Measurements from ENCODE around the gene CREB5.
"Not testable (repeated sequence)": the region's sequence is repeated elsewhere in the genome, so short reads cannot be mapped to it uniquely, and the experiment has no call there.

CREB5 gene

GRCh38 chr7:28548416-28548815 lies 136.1 kb downstream of the CREB5 start:
- DNase-seq (ENCODE audit: low read depth in 3 of 3): no peak

GRCh38 chr7:28549998-28550397 lies 137.7 kb downstream of the CREB5 start:
- no peak for DNase-seq (ENCODE audit: low read depth in 3 of 3)

GRCh38 chr7:28550580-28551186 lies 138.4 kb downstream of the CREB5 start:
- DNase-seq (ENCODE audit: low read depth in 3 of 3): no peak

GRCh38 chr7:28551331-28551730 lies 139.0 kb downstream of the CREB5 start:
- no peak for DNase-seq (ENCODE audit: low read depth in 3 of 3)

GRCh38 chr7:28551766-28552165 lies 139.4 kb downstream of the CREB5 start:
- DNase-seq (ENCODE audit: low read depth in 3 of 3): not testable (repeated sequence)

GRCh38 chr7:28554802-28555471 lies 142.6 kb downstream of the CREB5 start:
- DNase-seq (ENCODE audit: low read depth in 3 of 3): no peak

- DNase-seq (ENCODE audit: low read depth in 3 of 3): no peak
Observed at GRCh38 chr7:28556025-28556424, 143.7 kb downstream of the CREB5 start.

- DNase-seq (ENCODE audit: low read depth in 3 of 3): no peak
Observed at GRCh38 chr7:28556671-28557070, 144.4 kb downstream of the CREB5 start.

GRCh38 chr7:28558236-28558635 lies 145.9 kb downstream of the CREB5 start:
- DNase-seq (ENCODE audit: low read depth in 3 of 3): no peak

- no peak for DNase-seq (ENCODE audit: low read depth in 3 of 3)
Observed at GRCh38 chr7:28560767-28561166, 148.4 kb downstream of the CREB5 start.

GRCh38 chr7:28564033-28564432 lies 151.7 kb downstream of the CREB5 start:
- no peak for DNase-seq (ENCODE audit: low read depth in 3 of 3)

GRCh38 chr7:28564755-28565374 lies 152.5 kb downstream of the CREB5 start:
- DNase-seq (ENCODE audit: low read depth in 3 of 3): no peak

- no peak for DNase-seq (ENCODE audit: low read depth in 3 of 3)
Observed at GRCh38 chr7:28565980-28566379, 153.7 kb downstream of the CREB5 start.

- no peak for DNase-seq (ENCODE audit: low read depth in 3 of 3)
Observed at GRCh38 chr7:28570113-28570969, 158.0 kb downstream of the CREB5 start.

- no peak for DNase-seq (ENCODE audit: low read depth in 3 of 3)
Observed at GRCh38 chr7:28570970-28571288, 158.6 kb downstream of the CREB5 start.

- DNase-seq (ENCODE audit: low read depth in 3 of 3): no peak
Observed at GRCh38 chr7:28571405-28571804, 159.1 kb downstream of the CREB5 start.

- no peak for DNase-seq (ENCODE audit: low read depth in 3 of 3)
Observed at GRCh38 chr7:28572321-28573058, 160.2 kb downstream of the CREB5 start.

- DNase-seq (ENCODE audit: low read depth in 3 of 3): no peak
Observed at GRCh38 chr7:28573059-28573553, 160.8 kb downstream of the CREB5 start.

- no peak for DNase-seq (ENCODE audit: low read depth in 3 of 3)
Observed at GRCh38 chr7:28573651-28574301, 161.5 kb downstream of the CREB5 start.

- DNase-seq (ENCODE audit: low read depth in 3 of 3): no peak
Observed at GRCh38 chr7:28575241-28575643, 162.9 kb downstream of the CREB5 start.

GRCh38 chr7:28576656-28577055 lies 164.3 kb downstream of the CREB5 start:
- DNase-seq (ENCODE audit: low read depth in 3 of 3): no peak

Measured in stimulated activated CD4-positive, alpha-beta T cell treated with anti-CD3 and anti-CD28 coated beads, TNF-alpha, amount 100 ng/mL, for 4 hours (primary cell).